Heart left ventricle (tissue), 16 donors: ENCODE results near the gene SLC40A1. TPM values are rescaled to one million over a fixed set of nuclear protein-coding genes. Genes with fewer than 3 reads are reported as not detected.
A peak's percentile ranks its signal among the peaks of the same experiment; 100 is the strongest.

Experiments used
- ATAC-seq, 4 donors: fragments of 200-7000 bp; cut with Tn5 transposase; one replicate each; pipeline ENCODE4 v1.9.1; 2020 to 2022; ENCODE audit warnings: moderate library complexity in 4 of 4, mild to moderate bottlenecking in 3 of 4, moderate number of reproducible peaks in 1 of 4
- DNase-seq, 5 donors: peaks; one replicate each; pipeline ENCODE4 v3.0.0-alpha.2; 2020
- H3K27ac ChIP-seq, 12 donors: fragments of 200-600 bp; sonication (generic) in 4 of 12; one replicate each; pipeline versions ENCODE4 v1.5.0 to v1.8.0; 2016 to 2022; ENCODE audit warnings: mild to moderate bottlenecking in 2 of 12
- H3K27me3 ChIP-seq, 9 donors: fragments of 200-600 bp; sonication (generic) in 2 of 9; one replicate each; pipeline versions ENCODE4 v1.5.1 to v1.8.0; 2016 to 2022; ENCODE audit warnings: mild to moderate bottlenecking in 3 of 9
- H3K36me3 ChIP-seq, 9 donors: fragments of 200-600 bp; sonication (generic) in 2 of 9; one replicate each; pipeline versions ENCODE4 v1.5.0 to v1.8.0; 2018 to 2022; ENCODE audit warnings: mild to moderate bottlenecking in 2 of 9
- H3K4me1 ChIP-seq, 12 donors: fragments of 200-600 bp; sonication (generic) in 4 of 12; one replicate each; pipeline versions ENCODE4 v1.5.0 to v1.8.0; 2016 to 2022; ENCODE audit warnings: mild to moderate bottlenecking in 3 of 12
- H3K4me3 ChIP-seq, 12 donors: fragments of 200-600 bp; sonication (generic) in 4 of 12; one replicate each; pipeline versions ENCODE4 v1.5.0 to v1.8.0; 2017 to 2022; ENCODE audit warnings: mild to moderate bottlenecking in 9 of 12, moderate library complexity in 4 of 12
- H3K9me3 ChIP-seq, 12 donors: fragments of 200-600 bp; sonication (generic) in 4 of 12; one replicate each; pipeline versions ENCODE4 v1.5.0 to v1.8.0; 2016 to 2022; ENCODE audit warnings: mild to moderate bottlenecking in 1 of 12
- POLR2A ChIP-seq, 2 donors: fragments of 450-650 bp; IDR thresholded peaks; one replicate each; pipeline ENCODE4 v1.6.1; 2017; ENCODE audit warnings: antibody characterized with exemption in 2 of 2, mild to moderate bottlenecking in 2 of 2, moderate library complexity in 2 of 2
- WGBS, 4 donors: extraction: QIAGEN DNeasy Blood & Tissue Kit in 2 of 4; methylation state at CpG; one replicate each; pipeline versions ENCODE4 v1.1.5 to v1.1.7; 2013 to 2018; 5-methylcytosine and 5-hydroxymethylcytosine counted together
- intact Hi-C, 10 donors: fragments of 100-400 bp; cut with DNase I; formaldehyde crosslinking; loops; one replicate each; pipeline versions ENCODE4 v1.11.1 to v1.14.2; 2022
- polyA plus RNA-seq, 2 donors: library from polyadenylated mRNA; stranded (reverse); fragments of 200-250 nt; gene quantifications; one replicate each; pipeline ENCODE4 v1.2.3, GENCODE V29; 2013
- total RNA-seq, 9 donors: library from RNA; depleted of rRNA in 2 of 9; stranded (reverse); fragments of >200 nt in 2 of 9; fragmentation: NEBNext Ultra II Directional in 3 of 9; extraction: Animal tissue kit (Norgen Biotek cat#: 25700) in 3 of 9; gene quantifications; one replicate each; pipeline versions ENCODE4 v1.1.0 to v1.2.4, GENCODE V29; 2016 to 2023
- TF ChIP-seq, protein P1 (sequence below), 12 donors: fragments of 200-600 bp; sonication (generic) in 4 of 12; IDR thresholded peaks; one replicate each; pipeline versions ENCODE4 v1.5.0 to v1.8.0; 2018 to 2022; ENCODE audit warnings: antibody characterized with exemption in 12 of 12, mild to moderate bottlenecking in 5 of 12
- donor health status: ischemic (EF 13 %, LVEDD 7.1; RV severe dilation, severe dysfunction).
- donor health status: healthy with polysubstance abuse.
- donor health status: DM: no; HTN: yes; CAD: no.
- donor health status: DM: no; HTN: no; CAD: no.
- donor health status: ischemic (EF 25% LVEDD 6.9; RV normal size, moderate dysfunction).
- donor health status: ischemic (EF 25% LVEDD 5.7; RV mildly dilated, moderate dysfunction).
- donor health status: healthy.
- donor health status: DM: yes; HTN: yes; CAD: no.
- donor health status: ischemic (EF 35%, LVEDD 5.7; RV mildly dilated, moderate dysfunction).
- donor health status: nonischemic (EF 11% LVEDD 7.7; RV severe dilation, severe dysfunction).
- donor health status: DM: yes; HTN: yes; CAD: no.
- donor health status: PGD.
- donor health status: ischemic (EF 29% LVEDD 5.4; RV normal size, mild dysfunction).
- donor health status: nonischemic (EF 23%, LVEDD 6.1; RV moderate dilation, normal function).

Gene SLC40A1
- total and polyA plus RNA-seq, 11 donors, result 10.2 to 109 (median 40.5) TPM

DNA sequence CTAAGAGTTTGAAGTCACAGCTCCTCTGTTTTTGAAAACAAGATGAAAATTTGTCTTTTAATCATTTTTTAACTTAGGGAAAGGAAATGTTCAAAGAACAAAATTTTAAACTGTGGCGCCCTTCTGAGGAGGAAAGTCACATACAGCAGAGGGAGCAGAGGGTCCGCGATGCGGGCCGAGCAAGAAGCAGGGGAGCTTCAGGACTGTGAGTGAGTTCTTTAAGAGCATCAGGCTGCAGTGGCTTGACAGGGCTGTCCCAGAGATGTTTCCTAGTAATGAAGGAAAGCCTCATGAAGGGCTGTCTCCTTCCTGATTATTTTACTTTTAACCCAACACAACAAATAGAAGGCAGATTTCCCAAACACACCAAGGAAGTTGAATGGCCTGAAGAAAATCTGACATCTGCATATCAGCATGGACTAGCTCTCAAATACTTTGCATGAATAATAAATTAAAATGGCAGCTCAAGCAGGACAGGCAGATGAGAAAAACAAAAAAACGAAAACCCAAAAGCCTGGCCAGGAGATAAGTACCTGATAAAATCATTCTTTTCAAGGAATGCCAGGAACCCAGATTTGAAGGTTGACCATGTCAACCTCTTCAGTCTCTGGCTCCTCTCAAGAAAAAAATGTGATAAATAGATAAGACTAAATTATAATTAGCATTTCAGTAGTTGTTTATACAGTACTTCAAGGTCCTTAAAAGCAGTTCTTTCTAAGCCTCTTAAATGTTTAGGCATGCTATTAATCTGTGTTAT is 60.8 kb downstream of the SLC40A1 start:
- 67 to 76% (median 72%) methylated on average over 6 of the region's 6 CpGs for WGBS, 4 donors
- Histone ChIP-seq H3K27me3 (no peaks in the 10 kb centered on the region), H3K4me3 (no peak overlapping the region), H3K9me3 (peaks cover 0 to 10% (median 0%) of the 10 kb centered on the region in 12 donors), H3K27ac (no peak overlapping the region), H3K4me1 (peaks cover 0 to 45% (median 9%) of the 10 kb centered on the region in 12 donors), H3K36me3 (no peaks in the 10 kb centered on the region)
- intact Hi-C loops, result loop anchor here in 1 of 10 donors (5.0 kb wide), 1 partner anchor 47 kb away; no protein-coding TSS in a partner anchor
- ATAC-seq (no peak), DNase-seq (no peak)
- TF ChIP-seq POLR2A (IDR thresholded peaks at IDR 0.05), result no peak
- TF ChIP-seq, protein P1, sequence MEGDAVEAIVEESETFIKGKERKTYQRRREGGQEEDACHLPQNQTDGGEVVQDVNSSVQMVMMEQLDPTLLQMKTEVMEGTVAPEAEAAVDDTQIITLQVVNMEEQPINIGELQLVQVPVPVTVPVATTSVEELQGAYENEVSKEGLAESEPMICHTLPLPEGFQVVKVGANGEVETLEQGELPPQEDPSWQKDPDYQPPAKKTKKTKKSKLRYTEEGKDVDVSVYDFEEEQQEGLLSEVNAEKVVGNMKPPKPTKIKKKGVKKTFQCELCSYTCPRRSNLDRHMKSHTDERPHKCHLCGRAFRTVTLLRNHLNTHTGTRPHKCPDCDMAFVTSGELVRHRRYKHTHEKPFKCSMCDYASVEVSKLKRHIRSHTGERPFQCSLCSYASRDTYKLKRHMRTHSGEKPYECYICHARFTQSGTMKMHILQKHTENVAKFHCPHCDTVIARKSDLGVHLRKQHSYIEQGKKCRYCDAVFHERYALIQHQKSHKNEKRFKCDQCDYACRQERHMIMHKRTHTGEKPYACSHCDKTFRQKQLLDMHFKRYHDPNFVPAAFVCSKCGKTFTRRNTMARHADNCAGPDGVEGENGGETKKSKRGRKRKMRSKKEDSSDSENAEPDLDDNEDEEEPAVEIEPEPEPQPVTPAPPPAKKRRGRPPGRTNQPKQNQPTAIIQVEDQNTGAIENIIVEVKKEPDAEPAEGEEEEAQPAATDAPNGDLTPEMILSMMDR (IDR thresholded peaks at IDR 0.05), result no peak

DNA sequence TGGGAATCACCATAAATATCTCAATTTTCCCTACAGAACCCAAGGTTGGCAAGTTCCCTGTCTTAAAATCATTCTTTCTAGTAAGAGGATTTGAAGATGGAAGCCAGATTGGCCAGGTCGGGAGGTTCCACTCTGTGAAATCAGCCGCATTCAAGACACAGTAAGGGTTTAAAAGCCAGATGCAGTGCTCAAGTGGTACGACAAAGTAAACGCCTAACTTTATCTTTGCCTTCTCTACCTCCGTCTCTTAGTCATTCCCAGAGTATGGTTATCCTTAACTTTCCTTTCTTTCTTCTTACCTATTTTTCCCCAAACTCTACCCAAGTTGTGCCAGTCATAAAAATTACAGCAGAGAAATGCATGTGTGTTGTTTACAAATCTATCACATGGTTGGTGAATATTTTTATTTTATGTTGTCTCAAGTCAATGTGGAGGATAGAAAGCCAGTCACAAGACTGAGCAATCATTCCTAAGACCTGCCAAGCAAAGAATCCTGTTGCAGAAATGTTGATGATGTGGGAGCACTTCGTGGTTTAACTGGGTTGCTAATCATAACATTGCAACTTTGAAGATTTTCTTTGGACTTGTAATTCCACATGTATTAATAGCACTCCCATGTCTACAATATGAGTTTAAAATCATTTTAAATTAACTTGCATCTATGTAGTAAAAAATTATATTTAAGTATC is 62.6 kb downstream of the SLC40A1 start:
- WGBS, 4 donors, result 74 to 82% (median 79%) methylated on average over 6 of the region's 6 CpGs
- H3K9me3 ChIP-seq, result peaks cover 0 to 10% (median 0%) of the 10 kb centered on the region in 12 donors
- no peaks in the 10 kb centered on the region for H3K27me3 ChIP-seq
- no peaks in the 10 kb centered on the region for H3K36me3 ChIP-seq
- no peak overlapping the region for H3K27ac ChIP-seq
- TF ChIP-seq, protein P1 (IDR thresholded peaks at IDR 0.05), result no peak
- no peak for TF ChIP-seq POLR2A (IDR thresholded peaks at IDR 0.05)
- H3K4me3 ChIP-seq, result no peak overlapping the region
- H3K4me1 ChIP-seq, result peaks cover 0 to 56% (median 5%) of the 10 kb centered on the region in 12 donors
- intact Hi-C loops, result no loop called here
- DNase-seq (no peak), ATAC-seq (no peak)

DNA sequence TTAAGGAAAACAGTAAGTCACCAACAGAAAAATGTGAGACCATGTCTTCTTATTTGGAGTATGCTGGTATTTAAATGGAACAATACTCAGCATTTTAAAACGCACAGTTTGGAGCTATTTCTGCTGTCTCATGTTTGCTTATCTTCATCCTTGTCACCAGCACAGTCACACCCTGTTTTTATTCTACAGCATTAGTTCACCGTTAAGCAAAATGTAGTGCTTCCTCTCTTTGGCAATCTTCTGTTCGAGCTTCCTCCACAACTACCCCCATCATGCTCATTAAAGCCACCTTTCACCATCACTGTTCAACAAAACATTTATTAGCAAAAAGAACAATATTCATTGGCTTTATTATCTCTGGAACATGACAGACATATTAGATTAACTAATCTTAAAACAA is 64.0 kb downstream of the SLC40A1 start:
- Histone ChIP-seq H3K27me3 (no peaks in the 10 kb centered on the region), H3K36me3 (no peaks in the 10 kb centered on the region), H3K4me1 (peaks cover 0 to 55% (median 0%) of the 10 kb centered on the region in 12 donors), H3K9me3 (peaks cover 0 to 10% (median 0%) of the 10 kb centered on the region in 12 donors), H3K27ac (no peak overlapping the region), H3K4me3 (no peak overlapping the region)
- intact Hi-C loops, result no loop called here
- 34 to 45% (median 41%) methylated on average over 3 of the region's 3 CpGs for WGBS, 4 donors
- TF ChIP-seq POLR2A (IDR thresholded peaks at IDR 0.05), result no peak
- TF ChIP-seq, protein P1 (IDR thresholded peaks at IDR 0.05), result no peak
- DNase-seq, result no peak
- no peak for ATAC-seq

DNA sequence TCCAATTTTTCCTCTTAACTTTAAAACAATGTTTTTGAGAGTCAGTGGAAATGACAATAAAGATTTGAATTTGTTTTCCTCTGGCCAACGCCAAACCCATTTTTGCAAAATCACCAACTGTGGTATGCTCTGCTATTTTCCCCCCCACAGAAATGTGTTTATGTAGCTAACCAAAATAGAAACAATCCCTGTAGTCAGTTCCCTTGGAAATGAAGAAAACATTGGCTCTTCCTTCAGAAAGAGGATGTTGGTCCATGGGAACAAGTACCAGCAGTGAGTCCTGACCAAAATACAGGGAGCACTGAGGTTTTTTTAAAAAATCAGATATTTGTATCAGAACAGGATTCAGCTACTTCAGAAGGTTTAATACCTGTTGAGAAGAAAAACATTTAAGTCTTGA is 65.3 kb downstream of the SLC40A1 start:
- Histone ChIP-seq H3K27me3 (no peaks in the 10 kb centered on the region), H3K4me3 (no peak overlapping the region), H3K27ac (peak overlapping the region in 5 of 12 donors; percentile 17 to 68 (median 44)), H3K36me3 (no peaks in the 10 kb centered on the region), H3K9me3 (peaks cover 0 to 10% (median 0%) of the 10 kb centered on the region in 12 donors), H3K4me1 (peaks cover 0 to 52% (median 0%) of the 10 kb centered on the region in 12 donors)
- no peak for TF ChIP-seq POLR2A (IDR thresholded peaks at IDR 0.05)
- TF ChIP-seq, protein P1 (IDR thresholded peaks at IDR 0.05), result no peak
- intact Hi-C loops, result no loop called here
- ATAC-seq (peak in 2 of 4 donors; percentile 10 to 65), DNase-seq (no peak)
- WGBS, 4 donors, result 55 to 59% (median 58%) methylated on average over 1 of the region's 1 CpG
